ENCODE results near the gene FANCB. TPM values are rescaled to one million over a fixed set of nuclear protein-coding genes. Genes with fewer than 3 reads are reported as not detected.

Gene FANCB
- total RNA-seq, 3 donors from 2014 or later, result 0.96 to 2.8 (median 2.6) TPM

GRCh38 chrX:14875624-14876023 lies 2.8 kb upstream of the FANCB start:
- no peaks in the 10 kb centered on the region for H3K4me1 ChIP-seq
- no peak overlapping the region for H3K4me3 ChIP-seq
- H3K9me3 ChIP-seq, result no peaks in the 10 kb centered on the region
- DNase-seq (ENCODE audit: low spot score in 2 of 2), result no peak
- H3K36me3 ChIP-seq, result no peaks in the 10 kb centered on the region
- TF ChIP-seq, protein P1, sequence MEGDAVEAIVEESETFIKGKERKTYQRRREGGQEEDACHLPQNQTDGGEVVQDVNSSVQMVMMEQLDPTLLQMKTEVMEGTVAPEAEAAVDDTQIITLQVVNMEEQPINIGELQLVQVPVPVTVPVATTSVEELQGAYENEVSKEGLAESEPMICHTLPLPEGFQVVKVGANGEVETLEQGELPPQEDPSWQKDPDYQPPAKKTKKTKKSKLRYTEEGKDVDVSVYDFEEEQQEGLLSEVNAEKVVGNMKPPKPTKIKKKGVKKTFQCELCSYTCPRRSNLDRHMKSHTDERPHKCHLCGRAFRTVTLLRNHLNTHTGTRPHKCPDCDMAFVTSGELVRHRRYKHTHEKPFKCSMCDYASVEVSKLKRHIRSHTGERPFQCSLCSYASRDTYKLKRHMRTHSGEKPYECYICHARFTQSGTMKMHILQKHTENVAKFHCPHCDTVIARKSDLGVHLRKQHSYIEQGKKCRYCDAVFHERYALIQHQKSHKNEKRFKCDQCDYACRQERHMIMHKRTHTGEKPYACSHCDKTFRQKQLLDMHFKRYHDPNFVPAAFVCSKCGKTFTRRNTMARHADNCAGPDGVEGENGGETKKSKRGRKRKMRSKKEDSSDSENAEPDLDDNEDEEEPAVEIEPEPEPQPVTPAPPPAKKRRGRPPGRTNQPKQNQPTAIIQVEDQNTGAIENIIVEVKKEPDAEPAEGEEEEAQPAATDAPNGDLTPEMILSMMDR (IDR thresholded peaks at IDR 0.05), result no peak
- TF ChIP-seq POLR2AphosphoS5 (IDR thresholded peaks at IDR 0.05) (no peak), POLR2A (IDR thresholded peaks at IDR 0.05) (no peak)
- intact Hi-C loops (cut with DNase I; ENCODE audit: low total_unique reads), result no loop called here
- no peaks in the 10 kb centered on the region for H3K27me3 ChIP-seq
- no peak overlapping the region for H3K27ac ChIP-seq

GRCh38 chrX:14873676-14874049 lies 794 bp upstream of the FANCB start:
- no peak for DNase-seq (ENCODE audit: low spot score in 2 of 2)
- intact Hi-C loops (cut with DNase I; ENCODE audit: low total_unique reads), result no loop called here
- no peaks in the 10 kb centered on the region for H3K27me3 ChIP-seq
- H3K4me1 ChIP-seq, result no peaks in the 10 kb centered on the region
- no peaks in the 10 kb centered on the region for H3K36me3 ChIP-seq
- TF ChIP-seq, protein P1 (IDR thresholded peaks at IDR 0.05), result no peak
- TF ChIP-seq POLR2AphosphoS5 (IDR thresholded peaks at IDR 0.05), result no peak
- TF ChIP-seq POLR2A (IDR thresholded peaks at IDR 0.05), result no peak
- peak overlapping the region; percentile 84 to 90 for H3K27ac ChIP-seq
- peak overlapping the region; percentile 66 to 75 (median 70) for H3K4me3 ChIP-seq
- H3K9me3 ChIP-seq, result no peaks in the 10 kb centered on the region

- Histone ChIP-seq H3K4me3 (peak overlapping the region; percentile 66 to 75 (median 70)), H3K27me3 (no peaks in the 10 kb centered on the region), H3K9me3 (no peaks in the 10 kb centered on the region), H3K27ac (no peak overlapping the region), H3K36me3 (no peaks in the 10 kb centered on the region), H3K4me1 (no peaks in the 10 kb centered on the region)
- DNase-seq (ENCODE audit: low spot score in 2 of 2), result no peak
- intact Hi-C loops (cut with DNase I; ENCODE audit: low total_unique reads), result no loop called here
- TF ChIP-seq, protein P1 (IDR thresholded peaks at IDR 0.05), result no peak
- TF ChIP-seq POLR2AphosphoS5 (IDR thresholded peaks at IDR 0.05) (no peak), POLR2A (IDR thresholded peaks at IDR 0.05) (no peak)
These were observed 514 bp downstream of the FANCB start for GRCh38 chrX:14872355-14872754.

GRCh38 chrX:14871767-14872166 lies 1.1 kb downstream of the FANCB start:
- no peaks in the 10 kb centered on the region for H3K36me3 ChIP-seq
- no peak overlapping the region for H3K4me3 ChIP-seq
- intact Hi-C loops (cut with DNase I; ENCODE audit: low total_unique reads), result no loop called here
- TF ChIP-seq POLR2AphosphoS5 (IDR thresholded peaks at IDR 0.05) (no peak), POLR2A (IDR thresholded peaks at IDR 0.05) (no peak)
- TF ChIP-seq, protein P1 (IDR thresholded peaks at IDR 0.05), result no peak
- DNase-seq (ENCODE audit: low spot score in 2 of 2), result no peak
- H3K9me3 ChIP-seq, result no peaks in the 10 kb centered on the region
- H3K27me3 ChIP-seq, result no peaks in the 10 kb centered on the region
- no peak overlapping the region for H3K27ac ChIP-seq
- no peaks in the 10 kb centered on the region for H3K4me1 ChIP-seq

DNA sequence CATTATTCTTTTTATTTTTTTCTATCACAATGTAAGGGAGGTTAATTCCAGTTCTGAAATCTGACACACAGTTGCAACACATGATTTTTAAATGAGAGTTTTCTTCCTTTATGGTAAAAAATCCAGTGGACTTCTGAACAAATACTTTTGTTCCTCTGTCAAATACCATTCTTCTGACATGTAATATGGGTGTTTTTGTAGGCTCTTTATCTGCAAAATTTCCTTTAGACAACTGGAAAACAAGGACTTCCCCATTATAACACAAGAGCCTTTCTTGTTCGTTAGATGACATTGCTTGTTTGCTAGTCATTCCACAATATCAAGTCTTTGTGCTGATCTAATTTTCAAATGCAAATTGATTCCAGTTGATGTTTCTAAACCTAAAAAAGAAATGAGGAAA lies 7.7 kb downstream of the FANCB start:
- DNase-seq (ENCODE audit: low spot score in 2 of 2), result no peak
- no peak overlapping the region for H3K4me3 ChIP-seq
- no peaks in the 10 kb centered on the region for H3K9me3 ChIP-seq
- no peaks in the 10 kb centered on the region for H3K36me3 ChIP-seq
- intact Hi-C loops (cut with DNase I; ENCODE audit: low total_unique reads), result no loop called here
- TF ChIP-seq, protein P1 (IDR thresholded peaks at IDR 0.05), result no peak
- TF ChIP-seq POLR2AphosphoS5 (IDR thresholded peaks at IDR 0.05) (no peak), POLR2A (IDR thresholded peaks at IDR 0.05) (no peak)
- no peaks in the 10 kb centered on the region for H3K4me1 ChIP-seq
- no peaks in the 10 kb centered on the region for H3K27me3 ChIP-seq
- no peak overlapping the region for H3K27ac ChIP-seq
